Activated naive CD8-positive, alpha-beta T cell treated with anti-CD3 and anti-CD28 coated beads, Interleukin-2, amount 50 U/mL, for 16 hours (primary cell): ENCODE data around the gene IL1B.

Experiments
- DNase-seq: peaks from one replicate; pipeline ENCODE4 v3.0.0-alpha.2; 2020; ENCODE audit warnings: low read depth, low spot score

Gene IL1B

GRCh38 chr2:112807233-112807807, 29.3 kb downstream of the IL1B start:
- no peak for DNase-seq

- DNase-seq: no peak
Measured at GRCh38 chr2:112805542-112805941, 31.0 kb downstream of the IL1B start.

GRCh38 chr2:112803691-112804521, 32.7 kb downstream of the IL1B start:
- no peak for DNase-seq

- DNase-seq: no peak
Measured at GRCh38 chr2:112800881-112801583, 35.5 kb downstream of the IL1B start.

GRCh38 chr2:112798979-112799975, 37.3 kb downstream of the IL1B start:
- no peak for DNase-seq

- DNase-seq: no peak
Measured at GRCh38 chr2:112796486-112796885, 40.1 kb downstream of the IL1B start.

- no peak for DNase-seq
Measured at GRCh38 chr2:112795774-112796173, 40.8 kb downstream of the IL1B start.

GRCh38 chr2:112794841-112795240, 41.7 kb downstream of the IL1B start:
- no peak for DNase-seq

GRCh38 chr2:112794131-112794733, 42.3 kb downstream of the IL1B start:
- no peak for DNase-seq

GRCh38 chr2:112793449-112793978, 43.1 kb downstream of the IL1B start:
- no peak for DNase-seq

- DNase-seq: no peak
Measured at GRCh38 chr2:112792419-112792818, 44.2 kb downstream of the IL1B start.

- DNase-seq: no peak
Measured at GRCh38 chr2:112791693-112792230, 44.8 kb downstream of the IL1B start.

- no peak for DNase-seq
Measured at GRCh38 chr2:112791019-112791418, 45.6 kb downstream of the IL1B start.

- DNase-seq: no peak
Measured at GRCh38 chr2:112790305-112790704, 46.3 kb downstream of the IL1B start.

GRCh38 chr2:112789186-112789585, 47.4 kb downstream of the IL1B start:
- no peak for DNase-seq

- no peak for DNase-seq
Measured at GRCh38 chr2:112788653-112789052, 47.9 kb downstream of the IL1B start.

GRCh38 chr2:112787729-112788393, 48.7 kb downstream of the IL1B start:
- no peak for DNase-seq

GRCh38 chr2:112787294-112787693, 49.3 kb downstream of the IL1B start:
- DNase-seq: no peak

- no peak for DNase-seq
Measured at GRCh38 chr2:112784199-112785189, 52.1 kb downstream of the IL1B start, which contains the start of gene IL1A. Gene IL1A (minus strand): TSS chr2:112784493. CDS start chr2:112783770, 723 bp downstream.
